Thyroid gland (tissue), 4 donors: ENCODE measurements around the gene TECPR2.

ENCODE experiments used
- CTCF ChIP-seq, 6 experiments: fragments of 200-600 bp in 3 of 6; fragments of 450-650 bp in 3 of 6; sonication (generic) in 3 of 6; IDR thresholded peaks; one replicate each; pipeline ENCODE4 v1.5.1; 2016 to 2019; ENCODE audit warnings: antibody characterized with exemption in 6 of 6, mild to moderate bottlenecking in 2 of 6, inconsistent platforms in 1 of 6, moderate library complexity in 1 of 6
- POLR2A ChIP-seq, 2 donors: fragments of 450-650 bp; IDR thresholded peaks; one replicate each; pipeline ENCODE4 v1.6.1; 2017; ENCODE audit warnings: antibody characterized with exemption in 2 of 2, mild to moderate bottlenecking in 2 of 2, moderate library complexity in 1 of 2

- TF ChIP-seq CTCF (IDR thresholded peaks at IDR 0.05): no peak
- TF ChIP-seq POLR2A (IDR thresholded peaks at IDR 0.05): no peak
Observed at GRCh38 chr14:102450206-102451063, 87.7 kb downstream of the TECPR2 start.
